Keratinocyte (primary cell): Measurements from ENCODE around the gene KRT77. TPM values are rescaled to one million over a fixed set of nuclear protein-coding genes. Genes with fewer than 3 reads are reported as not detected.

ENCODE experiments used
- DNase-seq: peaks from one replicate; pipeline ENCODE4 v3.0.0-alpha.2; 2011; ENCODE audit warnings: low read depth, missing footprints, low spot score
- FAIRE-seq: peaks from 2 replicates; lab custom pipeline; 2011; peaks lifted over from hg19 to GRCh38; lab: Jason Lieb, UNC
- H2AFZ ChIP-seq: 2 replicates; pipeline ENCODE4 v1.6.0; 2012; ENCODE audit warnings: low read length, control low read depth, inconsistent platforms; ENCODE audit not compliant: control insufficient read depth
- H3K27ac ChIP-seq: 2 replicates; pipeline ENCODE4 v1.5.1; 2011; ENCODE audit warnings: low read length; ENCODE audit not compliant: control insufficient read depth, insufficient read depth
- H3K27me3 ChIP-seq: 3 replicates; pipeline ENCODE4 v1.6.0; 2011; ENCODE audit warnings: low read length; ENCODE audit not compliant: control insufficient read depth, insufficient read depth; ENCODE audit errors: extremely low read depth
- H3K36me3 ChIP-seq, 2 experiments: 2 replicates in 1 of 2; 3 replicates in 1 of 2; pipeline ENCODE4 v1.5.1; 2011; ENCODE audit warnings: low read length in 2 of 2, mild to moderate bottlenecking in 1 of 2; ENCODE audit not compliant: control insufficient read depth in 2 of 2, insufficient read depth in 2 of 2; ENCODE audit errors: extremely low read depth in 1 of 2
- H3K4me1 ChIP-seq: 3 replicates; pipeline ENCODE4 v1.5.1; 2011; ENCODE audit warnings: low read length; ENCODE audit not compliant: control insufficient read depth, insufficient read depth; ENCODE audit errors: extremely low read depth
- H3K4me2 ChIP-seq: 3 replicates; pipeline ENCODE4 v1.6.0; 2011; ENCODE audit warnings: low read depth, low read length; ENCODE audit not compliant: control insufficient read depth, insufficient read depth; ENCODE audit errors: extremely low read depth
- H3K4me3 ChIP-seq, 3 experiments: fragments of 200-600 bp in 1 of 3; sonication (generic) in 1 of 3; 2 replicates in 2 of 3; 3 replicates in 1 of 3; pipeline ENCODE4 v1.5.1; 2011 to 2016; ENCODE audit warnings: low read length in 3 of 3, mild to moderate bottlenecking in 3 of 3, control low read depth in 2 of 3, inconsistent platforms in 1 of 3, low read depth in 1 of 3, mixed read lengths in 1 of 3, mixed run types in 1 of 3, moderate library complexity in 1 of 3; ENCODE audit not compliant: control insufficient read depth in 2 of 3, insufficient read depth in 2 of 3; ENCODE audit errors: extremely low read depth in 1 of 3
- H3K79me2 ChIP-seq: 2 replicates; pipeline ENCODE4 v1.6.0; 2012; ENCODE audit warnings: low read length; ENCODE audit not compliant: control insufficient read depth, insufficient read depth
- H3K9ac ChIP-seq: 3 replicates; pipeline ENCODE4 v1.6.0; 2011; ENCODE audit warnings: low read length; ENCODE audit not compliant: control insufficient read depth, insufficient read depth; ENCODE audit errors: extremely low read depth
- H3K9me1 ChIP-seq: 3 replicates; pipeline ENCODE4 v1.6.0; 2011; ENCODE audit warnings: low read length; ENCODE audit not compliant: control insufficient read depth, insufficient read depth; ENCODE audit errors: extremely low read depth
- H3K9me3 ChIP-seq: 2 replicates; pipeline ENCODE4 v1.5.1; 2012; ENCODE audit warnings: low read depth, low read length; ENCODE audit not compliant: control insufficient read depth
- H4K20me1 ChIP-seq: 3 replicates; pipeline ENCODE4 v1.6.0; 2011; ENCODE audit warnings: low read length; ENCODE audit not compliant: control insufficient read depth, insufficient read depth; ENCODE audit errors: extremely low read depth
- CTCF ChIP-seq, 3 experiments: IDR thresholded peaks in 1 of 3; conservative IDR thresholded peaks in 1 of 3; optimal IDR thresholded peaks in 1 of 3; 2 replicates in 2 of 3; 3 replicates in 1 of 3; pipeline versions ENCODE3 to v1.5.1; 2011; ENCODE audit warnings: low read length in 3 of 3, mild to moderate bottlenecking in 3 of 3, moderate library complexity in 2 of 3, control low read depth in 1 of 3, inconsistent platforms in 1 of 3; ENCODE audit not compliant: insufficient read depth in 2 of 3; ENCODE audit errors: extremely low read depth in 1 of 3
- EZH2 ChIP-seq: IDR thresholded peaks from one replicate; pipeline ENCODE4 v1.6.1; 2012; ENCODE audit warnings: inconsistent platforms, mild to moderate bottlenecking, low read length, moderate library complexity
- dilution Hi-C: fragments of 300-500 bp; cut with MboI; formaldehyde crosslinking; loops from one replicate; pipeline ENCODE4 v1.7.0; 2020; ENCODE audit warnings: low sequenced_read_pairs; ENCODE audit not compliant: extremely low pct_ligation_motif_present
- polyA plus RNA-seq, 5 experiments: library from polyadenylated mRNA; depleted of rRNA in 3 of 5; stranded (reverse) in 3 of 5; stranded (forward) in 1 of 5; unstranded in 1 of 5; fragments of >200 nt; gene quantifications; 1 replicate in 1 of 5; 2 replicates in 3 of 5; 3 replicates in 1 of 5; pipeline versions ENCODE4 v1.2.1 to v1.2.3, GENCODE V29; 2011 to 2012; ENCODE audit warnings: missing spikeins in 2 of 5, low read depth in 1 of 5, low replicate concordance in 1 of 5

The KRT77 gene
- polyA plus RNA-seq, 1 donor (not counting 4 experiments of a cell fraction or from before 2014, with no cell fraction given): 1.3 TPM

- Histone ChIP-seq H3K27me3 (peaks cover 37% of the 10 kb centered on the region), H3K27ac (no peak overlapping the region), H2AFZ (no peak overlapping the region), H3K4me2 (no peak overlapping the region), H3K79me2 (no peaks in the 10 kb centered on the region), H3K36me3 (no peaks in the 10 kb centered on the region), H3K4me3 (no peak overlapping the region), H4K20me1 (no peaks in the 10 kb centered on the region), H3K9me1 (no peaks in the 10 kb centered on the region), H3K9ac (no peak overlapping the region), H3K4me1 (peaks cover under 1% of the 10 kb centered on the region), H3K9me3 (no peaks in the 10 kb centered on the region)
- dilution Hi-C loops: no loop called here
- no peak for DNase-seq
- TF ChIP-seq CTCF (optimal IDR thresholded peaks at IDR 0.05 in 1 of 3, IDR thresholded peaks at IDR 0.05 in 1 of 3, conservative IDR thresholded peaks at IDR 0.05 in 1 of 3; ENCODE audit: extremely low read depth in 1 of 3, insufficient read depth in 2 of 3, low read length in 3 of 3) (no peak), EZH2 (no peak)
- no peak for FAIRE-seq
These were observed 21.0 kb downstream of the KRT77 start for GRCh38 chr12:52682381-52682660.

- no peaks in the 10 kb centered on the region for H3K9me1 ChIP-seq
- no peak overlapping the region for H3K27ac ChIP-seq
- H3K9ac ChIP-seq: no peak overlapping the region
- no peak for DNase-seq
- no peak overlapping the region for H3K4me2 ChIP-seq
- H3K4me3 ChIP-seq: no peak overlapping the region
- no peaks in the 10 kb centered on the region for H3K4me1 ChIP-seq
- TF ChIP-seq EZH2 (no peak), CTCF (optimal IDR thresholded peaks at IDR 0.05 in 1 of 3, IDR thresholded peaks at IDR 0.05 in 1 of 3, conservative IDR thresholded peaks at IDR 0.05 in 1 of 3; ENCODE audit: extremely low read depth in 1 of 3, insufficient read depth in 2 of 3, low read length in 3 of 3) (no peak)
- no peak for FAIRE-seq
- no peaks in the 10 kb centered on the region for H4K20me1 ChIP-seq
- H3K36me3 ChIP-seq: no peaks in the 10 kb centered on the region
- no peaks in the 10 kb centered on the region for H3K9me3 ChIP-seq
- dilution Hi-C loops: no loop called here
- peaks cover 39% of the 10 kb centered on the region for H3K27me3 ChIP-seq
- no peaks in the 10 kb centered on the region for H3K79me2 ChIP-seq
- H2AFZ ChIP-seq: no peak overlapping the region
These were observed 21.6 kb downstream of the KRT77 start for GRCh38 chr12:52681526-52682380.
